Choroid plexus epithelial cell (primary cell): ENCODE measurements around the gene JOSD2.

Experiments
- DNase-seq: peaks from one replicate; pipeline ENCODE4 v3.0.0-alpha.2; 2010; ENCODE audit warnings: low read depth
- H3K4me3 ChIP-seq: 2 replicates; pipeline ENCODE4 v1.5.1; 2011; ENCODE audit warnings: low read depth, mild to moderate bottlenecking, control low read depth, low read length, moderate library complexity
- TF ChIP-seq, protein P1 (sequence below): conservative IDR thresholded peaks from 2 replicates; pipeline ENCODE4 v1.5.1; 2011; ENCODE audit warnings: low read depth, mild to moderate bottlenecking, control low read depth, inconsistent platforms, low read length, moderate library complexity

JOSD2 gene

DNA sequence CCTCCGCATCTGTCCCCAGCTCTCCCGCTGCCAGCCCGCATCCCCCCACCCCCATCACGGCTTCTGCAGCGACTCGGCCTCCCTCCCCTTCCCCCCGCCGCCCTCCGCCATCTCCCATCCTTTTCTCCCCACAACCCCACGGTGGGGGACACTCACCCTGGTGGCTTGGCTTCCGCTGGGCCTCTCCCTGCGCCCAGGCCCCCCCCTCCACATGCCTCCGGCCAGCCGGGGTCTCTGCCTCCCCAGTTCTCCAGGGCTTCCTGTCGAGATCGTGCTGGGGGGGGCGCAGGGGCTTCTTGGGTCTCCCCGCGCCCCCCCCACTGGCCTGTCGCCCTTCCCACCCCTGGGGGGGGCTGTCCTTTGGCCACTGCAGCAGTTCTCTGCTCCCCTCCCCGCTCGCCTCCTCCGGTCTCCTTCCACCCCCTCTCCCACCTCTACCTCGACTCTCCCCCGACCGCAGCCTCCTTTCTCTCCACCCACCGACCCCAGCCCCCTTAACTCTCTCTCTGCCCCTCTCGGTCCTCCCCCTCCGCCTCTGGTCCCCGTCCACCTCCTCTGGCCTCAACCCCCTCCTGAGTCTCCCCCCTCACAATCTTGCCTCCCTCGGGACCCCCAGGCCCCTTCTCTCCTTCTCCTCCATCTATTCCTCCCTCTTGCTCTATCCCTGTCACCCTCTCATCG lies 40.2 kb upstream of the JOSD2 start:
- no peak overlapping the region for H3K4me3 ChIP-seq
- TF ChIP-seq, protein P1, sequence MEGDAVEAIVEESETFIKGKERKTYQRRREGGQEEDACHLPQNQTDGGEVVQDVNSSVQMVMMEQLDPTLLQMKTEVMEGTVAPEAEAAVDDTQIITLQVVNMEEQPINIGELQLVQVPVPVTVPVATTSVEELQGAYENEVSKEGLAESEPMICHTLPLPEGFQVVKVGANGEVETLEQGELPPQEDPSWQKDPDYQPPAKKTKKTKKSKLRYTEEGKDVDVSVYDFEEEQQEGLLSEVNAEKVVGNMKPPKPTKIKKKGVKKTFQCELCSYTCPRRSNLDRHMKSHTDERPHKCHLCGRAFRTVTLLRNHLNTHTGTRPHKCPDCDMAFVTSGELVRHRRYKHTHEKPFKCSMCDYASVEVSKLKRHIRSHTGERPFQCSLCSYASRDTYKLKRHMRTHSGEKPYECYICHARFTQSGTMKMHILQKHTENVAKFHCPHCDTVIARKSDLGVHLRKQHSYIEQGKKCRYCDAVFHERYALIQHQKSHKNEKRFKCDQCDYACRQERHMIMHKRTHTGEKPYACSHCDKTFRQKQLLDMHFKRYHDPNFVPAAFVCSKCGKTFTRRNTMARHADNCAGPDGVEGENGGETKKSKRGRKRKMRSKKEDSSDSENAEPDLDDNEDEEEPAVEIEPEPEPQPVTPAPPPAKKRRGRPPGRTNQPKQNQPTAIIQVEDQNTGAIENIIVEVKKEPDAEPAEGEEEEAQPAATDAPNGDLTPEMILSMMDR: no peak
- no peak for DNase-seq

DNA sequence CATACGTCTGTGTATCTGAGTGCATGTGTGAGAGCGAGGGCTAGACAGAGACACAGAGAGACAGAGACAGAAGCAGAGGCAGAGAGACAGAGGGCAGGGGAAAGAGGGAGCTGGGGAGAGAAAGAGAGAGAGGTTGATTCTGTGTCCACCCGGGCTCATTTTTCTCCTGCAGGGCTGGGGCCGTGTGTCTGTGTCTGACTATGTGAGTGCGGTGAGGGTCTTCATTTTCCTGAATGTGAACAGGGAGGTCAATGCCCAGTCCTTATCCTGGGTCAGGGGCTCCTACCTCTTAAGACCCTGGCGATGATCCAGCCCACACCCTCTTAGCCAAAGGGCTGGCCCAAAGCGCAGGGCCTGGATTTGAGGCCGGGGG lies 39.6 kb upstream of the JOSD2 start:
- DNase-seq: no peak
- TF ChIP-seq, protein P1: no peak
- H3K4me3 ChIP-seq: no peak overlapping the region

DNA sequence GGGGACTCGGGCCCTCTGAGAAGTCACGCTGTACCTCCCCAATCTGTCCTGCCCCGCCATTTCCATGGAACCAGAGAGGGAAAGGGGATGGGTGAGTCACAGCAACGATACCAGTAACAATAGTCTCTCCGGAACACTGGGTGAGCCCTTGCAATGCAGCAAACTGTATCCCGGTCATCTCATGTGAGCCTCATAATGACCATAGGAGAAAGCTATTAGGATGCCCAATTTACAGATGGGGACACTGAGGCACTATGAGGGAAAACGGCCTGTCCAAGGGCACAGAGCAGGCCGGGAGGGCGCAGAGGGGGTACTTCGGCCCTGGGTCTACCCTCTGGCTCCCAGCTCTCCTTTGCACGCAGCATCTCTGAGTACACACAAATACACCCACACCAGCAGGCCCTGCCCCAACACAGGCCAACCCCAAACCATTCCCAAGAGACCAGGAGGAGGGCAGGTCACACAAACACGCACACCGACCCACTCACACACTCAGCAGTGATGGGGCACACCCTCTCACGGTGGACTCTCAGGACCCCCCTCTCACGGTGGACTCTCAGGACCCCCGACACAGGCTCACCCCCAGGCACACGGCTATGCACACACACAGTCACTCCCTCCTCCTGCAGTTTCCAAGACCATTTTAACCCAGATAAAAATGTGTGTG lies 39.1 kb upstream of the JOSD2 start:
- DNase-seq: no peak
- H3K4me3 ChIP-seq: no peak overlapping the region
- TF ChIP-seq, protein P1: no peak

- TF ChIP-seq, protein P1: no peak
- DNase-seq: no peak
- no peak overlapping the region for H3K4me3 ChIP-seq
These were observed 38.3 kb upstream of the JOSD2 start for GRCh38 chr19:50549059-50549926.

DNA sequence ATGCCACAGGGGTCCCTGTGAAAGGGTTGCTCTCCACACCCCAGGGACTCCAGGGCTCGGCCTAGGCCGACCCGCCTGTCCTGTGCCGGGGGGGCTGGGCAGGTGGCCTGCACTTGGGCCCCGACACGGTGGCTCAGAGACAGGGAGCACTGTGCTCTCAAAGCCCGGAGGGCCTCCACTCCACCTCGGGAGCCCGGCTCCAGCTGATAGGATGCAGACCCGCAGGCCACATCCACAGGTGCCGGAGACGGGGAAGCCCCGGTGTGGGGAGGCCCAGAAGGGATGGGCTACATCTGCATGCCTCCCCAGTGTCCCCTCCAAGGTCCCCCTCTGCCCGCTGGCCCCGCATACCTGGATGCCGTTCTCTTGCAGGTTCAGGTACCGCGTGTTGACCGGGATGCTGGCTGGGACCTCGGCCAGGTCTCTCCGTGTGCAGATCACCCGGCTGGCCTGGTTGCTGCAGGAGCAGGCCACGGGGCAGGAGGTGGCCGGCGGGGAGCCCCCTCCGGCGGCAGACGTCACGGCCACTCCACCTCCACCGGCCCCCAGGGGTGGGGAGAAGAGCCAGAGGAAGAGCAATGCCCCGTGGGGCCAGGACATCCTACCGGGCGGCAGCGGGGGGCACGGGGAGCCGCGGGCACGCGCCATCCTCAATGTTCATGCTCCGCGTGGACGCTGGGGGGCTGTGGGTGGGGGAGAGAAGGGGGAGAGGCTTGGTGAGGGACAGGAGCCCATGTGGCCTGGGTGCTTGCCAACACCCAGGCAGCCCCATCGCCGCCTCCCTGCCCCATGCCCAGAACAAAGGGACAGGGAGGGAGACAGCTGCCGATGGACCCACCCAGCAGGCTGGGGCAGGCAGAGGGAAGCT lies 37.4 kb upstream of the JOSD2 start:
- no peak for DNase-seq
- H3K4me3 ChIP-seq: no peak overlapping the region
- TF ChIP-seq, protein P1: no peak

DNA sequence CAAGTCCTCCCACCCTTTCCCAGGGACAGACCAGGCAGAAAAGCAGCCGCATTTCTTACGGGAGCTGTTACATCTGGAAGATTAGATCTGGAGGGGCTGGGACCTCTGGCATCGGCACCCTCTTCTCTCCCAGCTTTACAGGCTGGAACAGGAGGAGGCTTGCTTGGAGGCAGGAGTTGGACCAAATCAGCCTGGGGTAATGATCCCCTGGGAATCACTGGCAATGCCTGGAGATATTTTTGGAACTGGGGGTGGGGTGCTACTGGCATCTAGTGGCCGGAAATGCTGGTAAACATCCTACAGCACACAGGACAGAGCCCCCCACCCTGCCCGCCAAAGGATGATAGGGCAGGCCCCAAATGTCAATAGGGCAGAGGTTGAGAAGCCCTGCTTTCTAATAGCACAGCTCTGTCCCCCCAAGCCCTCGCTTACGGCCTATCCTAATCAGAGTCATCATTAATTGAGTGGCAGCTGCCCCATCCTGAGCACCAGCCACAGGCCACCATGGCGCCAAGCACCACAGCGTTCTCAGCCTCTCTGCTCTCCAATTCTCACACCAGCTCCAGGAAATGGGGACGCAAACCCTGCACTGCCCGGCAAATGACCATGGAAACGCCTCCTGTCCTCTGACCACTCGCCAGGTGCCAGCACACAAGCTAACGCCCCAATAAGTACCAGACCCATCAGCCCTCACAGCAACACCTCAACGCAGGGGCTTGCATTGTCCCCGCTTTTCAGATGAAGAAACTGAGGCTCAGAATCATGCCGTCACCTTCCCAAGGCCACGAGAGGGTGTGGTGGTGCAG lies 36.6 kb upstream of the JOSD2 start:
- H3K4me3 ChIP-seq: no peak overlapping the region
- DNase-seq: no peak
- TF ChIP-seq, protein P1: no peak
